C4-2B (cell line): ENCODE measurements around the gene GALNT12.

ENCODE experiments used
- CTCF ChIP-seq: fragments of 450-650 bp; conservative IDR thresholded peaks from 2 replicates; pipeline ENCODE4 v1.5.1; 2017; ENCODE audit warnings: mild to moderate bottlenecking
- ZFX ChIP-seq: fragments of 450-650 bp; IDR thresholded peaks from 2 replicates; pipeline ENCODE4 v1.6.1; 2017

GRCh38 chr9:98873526-98873925, 66.1 kb downstream of the GALNT12 start:
- no peak for TF ChIP-seq CTCF
- TF ChIP-seq ZFX = no peak
